Neuronal stem cell (in vitro differentiated cells): Measurements from ENCODE around the gene GIT2.

ENCODE experiments used
- DNase-seq: peaks from one replicate; pipeline ENCODE4 v3.0.0-alpha.2; 2013; ENCODE audit warnings: low spot score
- H2AFZ ChIP-seq: one replicate; pipeline ENCODE4 v1.6.1; 2013; ENCODE audit warnings: mild to moderate bottlenecking, low read length, inconsistent platforms
- H2AK5ac ChIP-seq: 2 replicates; pipeline ENCODE4 v1.6.1; 2013; ENCODE audit warnings: low read depth, mild to moderate bottlenecking, inconsistent platforms, low read length, moderate library complexity, mixed read lengths
- H2BK120ac ChIP-seq: 2 replicates; pipeline ENCODE4 v1.6.1; 2013; ENCODE audit warnings: low read depth, mild to moderate bottlenecking, inconsistent platforms, low read length, moderate library complexity, mixed read lengths
- H2BK12ac ChIP-seq: one replicate; pipeline ENCODE4 v1.6.1; 2013; ENCODE audit warnings: low read length, inconsistent platforms
- H2BK15ac ChIP-seq: 2 replicates; pipeline ENCODE4 v1.6.1; 2013; ENCODE audit warnings: mild to moderate bottlenecking, low read length, inconsistent platforms, mixed read lengths
- H2BK5ac ChIP-seq: one replicate; pipeline ENCODE4 v1.6.1; 2013; ENCODE audit warnings: inconsistent platforms, mild to moderate bottlenecking, low read length, moderate library complexity
- H3K14ac ChIP-seq: one replicate; pipeline ENCODE4 v1.6.1; 2013; ENCODE audit warnings: low read length, inconsistent platforms
- H3K18ac ChIP-seq: 2 replicates; pipeline ENCODE4 v1.6.1; 2013; ENCODE audit warnings: low read length, inconsistent platforms
- H3K23ac ChIP-seq: 2 replicates; pipeline ENCODE4 v1.6.1; 2013; ENCODE audit warnings: low read depth, mild to moderate bottlenecking, mixed read lengths, low read length, inconsistent platforms; ENCODE audit not compliant: poor library complexity
- H3K27ac ChIP-seq: replicated peaks from 3 replicates; pipeline ENCODE4 v1.5.1; 2013; ENCODE audit warnings: low read length, inconsistent platforms
- H3K27me3 ChIP-seq, 3 experiments: 2 replicates each; pipeline ENCODE4 v1.6.1; 2013; ENCODE audit warnings: low read length in 3 of 3, mild to moderate bottlenecking in 2 of 3, inconsistent platforms in 1 of 3, low read depth in 1 of 3, mixed read lengths in 1 of 3, moderate library complexity in 1 of 3; ENCODE audit not compliant: control insufficient read depth in 3 of 3, insufficient read depth in 3 of 3
- H3K36me3 ChIP-seq, 2 donors: replicated peaks in 1 of 2; 2 replicates each; pipeline ENCODE4 v1.6.1; 2013; ENCODE audit warnings: low read length in 2 of 2; ENCODE audit not compliant: control insufficient read depth in 2 of 2, insufficient read depth in 2 of 2
- H3K4ac ChIP-seq: 2 replicates; pipeline ENCODE4 v1.6.1; 2013; ENCODE audit warnings: inconsistent platforms, mild to moderate bottlenecking, low read length, moderate library complexity
- H3K4me1 ChIP-seq, 2 donors: 1 replicate in 1 of 2; 2 replicates in 1 of 2; pipeline ENCODE4 v1.6.1; 2013; ENCODE audit warnings: low read length in 2 of 2, low read depth in 1 of 2; ENCODE audit not compliant: control insufficient read depth in 2 of 2, insufficient read depth in 1 of 2
- H3K4me2 ChIP-seq: one replicate; pipeline ENCODE4 v1.6.1; 2013; ENCODE audit warnings: mild to moderate bottlenecking, low read length, inconsistent platforms; ENCODE audit not compliant: insufficient read depth, poor library complexity, severe bottlenecking
- H3K4me3 ChIP-seq, 2 donors: 2 replicates each; pipeline ENCODE4 v1.5.1; 2013; ENCODE audit warnings: low read length in 2 of 2, mild to moderate bottlenecking in 2 of 2, inconsistent platforms in 1 of 2, moderate library complexity in 1 of 2
- H3K79me1 ChIP-seq: one replicate; pipeline ENCODE4 v1.6.1; 2013; ENCODE audit warnings: low read depth, mild to moderate bottlenecking, inconsistent platforms, low read length, moderate library complexity
- H3K9ac ChIP-seq: one replicate; pipeline ENCODE4 v1.6.1; 2013; ENCODE audit warnings: mild to moderate bottlenecking, low read depth, low read length, inconsistent platforms; ENCODE audit not compliant: poor library complexity
- H3K9me3 ChIP-seq, 2 donors: replicated peaks in 1 of 2; 2 replicates each; pipeline versions ENCODE3 to v1.6.1; 2013; ENCODE audit warnings: low read length in 2 of 2, mild to moderate bottlenecking in 2 of 2, inconsistent platforms in 1 of 2, low read depth in 1 of 2, mixed read lengths in 1 of 2, moderate library complexity in 1 of 2; ENCODE audit not compliant: control insufficient read depth in 2 of 2, insufficient read depth in 1 of 2
- H4K8ac ChIP-seq: one replicate; pipeline ENCODE4 v1.6.1; 2013; ENCODE audit warnings: low read depth, mild to moderate bottlenecking, inconsistent platforms, low read length, moderate library complexity
- H4K91ac ChIP-seq: one replicate; pipeline ENCODE4 v1.6.1; 2013; ENCODE audit warnings: low read length, low read depth, mild to moderate bottlenecking, inconsistent platforms; ENCODE audit not compliant: poor library complexity
- WGBS, 2 donors: extraction: QIAGEN DNeasy Blood & Tissue Kit; methylation state at CpG; one replicate each; pipeline ENCODE4 v1.1.7; 2013; ENCODE audit warnings: missing lambda C conversion rate in 2 of 2, mixed read lengths in 1 of 2; ENCODE audit not compliant: insufficient read length in 2 of 2, insufficient replicate concordance in 1 of 2; ENCODE audit errors: extremely low coverage in 2 of 2; 5-methylcytosine and 5-hydroxymethylcytosine counted together

GIT2 gene

GRCh38 chr12:109920261-109920780 lies 75.8 kb downstream of the GIT2 start:
- H2BK5ac ChIP-seq = no peak overlapping the region
- WGBS, 2 donors = no CpG with 5 or more reads among the region's 11 CpGs
- DNase-seq = no peak

GRCh38 chr12:109919456-109919855 lies 76.7 kb downstream of the GIT2 start:
- no peak overlapping the region for H3K27ac ChIP-seq
- no peak overlapping the region for H3K4me3 ChIP-seq
- no peak overlapping the region for H2AFZ ChIP-seq
- no peak overlapping the region for H2BK5ac ChIP-seq
- H3K4me2 ChIP-seq = no peak overlapping the region
- H2BK120ac ChIP-seq = no peak overlapping the region
- H3K23ac ChIP-seq = no peak overlapping the region
- no peaks in the 10 kb centered on the region for H3K27me3 ChIP-seq
- no peak for DNase-seq
- no CpG with 5 or more reads among the region's 10 CpGs for WGBS, 2 donors
- no peak overlapping the region for H3K18ac ChIP-seq
- peaks cover 33 to 65% of the 10 kb centered on the region in 2 donors for H3K36me3 ChIP-seq
- no peak overlapping the region for H2BK12ac ChIP-seq
- H2BK15ac ChIP-seq = no peak overlapping the region
- H3K4ac ChIP-seq = no peak overlapping the region
- H3K4me1 ChIP-seq = peaks cover 0 to 2% of the 10 kb centered on the region in 2 donors
- H4K91ac ChIP-seq = no peak overlapping the region
- H3K9ac ChIP-seq = no peak overlapping the region
- no peak overlapping the region for H4K8ac ChIP-seq
- H2AK5ac ChIP-seq = no peak overlapping the region
- H3K14ac ChIP-seq = no peak overlapping the region
- no peaks in the 10 kb centered on the region for H3K79me1 ChIP-seq
- H3K9me3 ChIP-seq = no peaks in the 10 kb centered on the region

More at GRCh38 chr12:109920261-109920780, 75.8 kb downstream of the GIT2 start:
- no peaks in the 10 kb centered on the region for H3K27me3 ChIP-seq
- no peak overlapping the region for H3K23ac ChIP-seq
- H2AK5ac ChIP-seq = no peak overlapping the region
- H3K4ac ChIP-seq = no peak overlapping the region
- no peaks in the 10 kb centered on the region for H3K79me1 ChIP-seq
- H3K36me3 ChIP-seq = peaks cover 25 to 56% of the 10 kb centered on the region in 2 donors
- peaks cover 0 to 2% of the 10 kb centered on the region in 2 donors for H3K4me1 ChIP-seq
- H3K9me3 ChIP-seq = no peaks in the 10 kb centered on the region
- H3K4me3 ChIP-seq = peak overlapping the region in 1 of 2 donors; percentile 20
- no peak overlapping the region for H2AFZ ChIP-seq
- H2BK15ac ChIP-seq = no peak overlapping the region
- H3K14ac ChIP-seq = no peak overlapping the region
- no peak overlapping the region for H2BK12ac ChIP-seq
- no peak overlapping the region for H4K8ac ChIP-seq
- H3K27ac ChIP-seq = no peak overlapping the region
- H3K9ac ChIP-seq = no peak overlapping the region
- H2BK120ac ChIP-seq = no peak overlapping the region
- no peak overlapping the region for H4K91ac ChIP-seq
- H3K4me2 ChIP-seq = no peak overlapping the region
- no peak overlapping the region for H3K18ac ChIP-seq

GRCh38 chr12:109916045-109916444 lies 80.1 kb downstream of the GIT2 start:
- Histone ChIP-seq H3K4ac (no peak overlapping the region), H3K9ac (peak overlapping the region; percentile 30), H2BK15ac (no peak overlapping the region), H2BK5ac (no peak overlapping the region), H3K79me1 (no peaks in the 10 kb centered on the region), H3K18ac (no peak overlapping the region), H3K4me1 (no peaks in the 10 kb centered on the region), H4K91ac (no peak overlapping the region), H3K4me3 (peak overlapping the region in 1 of 2 donors; percentile 32), H3K27me3 (no peaks in the 10 kb centered on the region), H3K4me2 (no peak overlapping the region), H2AFZ (no peak overlapping the region), H2BK120ac (no peak overlapping the region), H3K27ac (no peak overlapping the region), H4K8ac (no peak overlapping the region), H3K23ac (no peak overlapping the region), H3K14ac (no peak overlapping the region), H3K9me3 (no peaks in the 10 kb centered on the region), H2BK12ac (no peak overlapping the region), H2AK5ac (no peak overlapping the region), H3K36me3 (peaks cover 41 to 95% of the 10 kb centered on the region in 2 donors)
- no peak for DNase-seq
- no CpG with 5 or more reads among the region's 4 CpGs for WGBS, 2 donors

GRCh38 chr12:109915171-109916040 lies 80.8 kb downstream of the GIT2 start:
- no peak for DNase-seq
- no CpG with 5 or more reads among the region's 26 CpGs for WGBS, 2 donors
- Histone ChIP-seq H3K23ac (peak overlapping the region; percentile 37), H3K4ac (no peak overlapping the region), H3K79me1 (no peaks in the 10 kb centered on the region), H4K91ac (no peak overlapping the region), H3K18ac (no peak overlapping the region), H2BK12ac (no peak overlapping the region), H3K27ac (no peak overlapping the region), H3K27me3 (no peaks in the 10 kb centered on the region), H3K14ac (peak overlapping the region; percentile 60), H2BK15ac (no peak overlapping the region), H3K9ac (peak overlapping the region; percentile 30), H3K4me1 (no peaks in the 10 kb centered on the region), H2BK5ac (no peak overlapping the region), H3K4me2 (no peak overlapping the region), H2BK120ac (no peak overlapping the region), H3K9me3 (no peaks in the 10 kb centered on the region), H4K8ac (no peak overlapping the region), H3K4me3 (peak overlapping the region in 1 of 2 donors; percentile 32), H2AK5ac (no peak overlapping the region), H3K36me3 (peaks cover 44 to 95% of the 10 kb centered on the region in 2 donors), H2AFZ (no peak overlapping the region)
